HAP-1 (cell line): ENCODE data around the gene DDR1.
"Not testable (repeated sequence)": the region's sequence is repeated elsewhere in the genome, so short reads cannot be mapped to it uniquely, and the experiment has no call there.

Experiments
- DNase-seq, 2 experiments: peaks; one replicate each; pipeline ENCODE4 v3.0.0-alpha.2; 2016 to 2020; ENCODE audit warnings: low spot score in 2 of 2
- H3K27me3 ChIP-seq: fragments of 250-450 bp; sonication (Bioruptor Pico); 2 replicates; pipeline ENCODE4 v1.5.1; 2020; ENCODE audit warnings: low read depth, mild to moderate bottlenecking, moderate library complexity
- H3K36me3 ChIP-seq: fragments of 250-450 bp; sonication (Bioruptor Pico); replicated peaks from 2 replicates; pipeline ENCODE4 v1.5.1; 2020; ENCODE audit warnings: mild to moderate bottlenecking
- H3K4me1 ChIP-seq: fragments of 250-450 bp; sonication (Bioruptor Pico); 2 replicates; pipeline ENCODE4 v1.5.1; 2020; ENCODE audit warnings: mild to moderate bottlenecking
- H3K4me3 ChIP-seq: fragments of 250-450 bp; sonication (Bioruptor Pico); 2 replicates; pipeline ENCODE4 v1.5.1; 2020; ENCODE audit warnings: mild to moderate bottlenecking, moderate library complexity
- H3K9me3 ChIP-seq: fragments of 250-450 bp; sonication (Bioruptor Pico); 2 replicates; pipeline ENCODE4 v1.5.1; 2020; ENCODE audit warnings: mild to moderate bottlenecking, moderate library complexity
- in situ Hi-C: fragments of 300-500 bp; cut with MboI; formaldehyde crosslinking; loops from 3 replicates; pipeline ENCODE4 v1.14.3; 2020; ENCODE audit warnings: low sequenced_read_pairs, inconsistent platforms, mixed read lengths

The DDR1 gene

GRCh38 chr6:30843611-30843998, 40.7 kb upstream of the DDR1 start:
- in situ Hi-C loops = no loop called here
- H3K9me3 ChIP-seq = no peaks in the 10 kb centered on the region
- DNase-seq = no peak
- H3K27me3 ChIP-seq = no peaks in the 10 kb centered on the region
- H3K4me3 ChIP-seq = no peak overlapping the region
- no peaks in the 10 kb centered on the region for H3K36me3 ChIP-seq
- H3K4me1 ChIP-seq = peaks cover 39% of the 10 kb centered on the region

- in situ Hi-C loops = no loop called here
- Histone ChIP-seq H3K36me3 (no peaks in the 10 kb centered on the region), H3K9me3 (no peaks in the 10 kb centered on the region), H3K4me3 (no peak overlapping the region), H3K4me1 (peaks cover 35% of the 10 kb centered on the region), H3K27me3 (no peaks in the 10 kb centered on the region)
- peak in 1 of 2 experiments; percentile 25 for DNase-seq
Measured at GRCh38 chr6:30844118-30844535, 40.2 kb upstream of the DDR1 start.

GRCh38 chr6:30845183-30845582, 39.1 kb upstream of the DDR1 start:
- no peak overlapping the region for H3K4me3 ChIP-seq
- peak; percentile 52 to 84 for DNase-seq
- H3K27me3 ChIP-seq = no peaks in the 10 kb centered on the region
- H3K9me3 ChIP-seq = no peaks in the 10 kb centered on the region
- no peaks in the 10 kb centered on the region for H3K36me3 ChIP-seq
- in situ Hi-C loops = no loop called here
- peaks cover 27% of the 10 kb centered on the region for H3K4me1 ChIP-seq

GRCh38 chr6:30847421-30847970, 36.8 kb upstream of the DDR1 start:
- Histone ChIP-seq H3K36me3 (no peaks in the 10 kb centered on the region), H3K4me1 (peaks cover 27% of the 10 kb centered on the region), H3K9me3 (peaks cover 10% of the 10 kb centered on the region), H3K27me3 (no peaks in the 10 kb centered on the region), H3K4me3 (no peak overlapping the region)
- in situ Hi-C loops = no loop called here
- DNase-seq = no peak

GRCh38 chr6:30847971-30848436, 36.3 kb upstream of the DDR1 start:
- in situ Hi-C loops = no loop called here
- Histone ChIP-seq H3K4me1 (peaks cover 26% of the 10 kb centered on the region), H3K36me3 (no peaks in the 10 kb centered on the region), H3K4me3 (no peak overlapping the region), H3K27me3 (no peaks in the 10 kb centered on the region), H3K9me3 (peaks cover 12% of the 10 kb centered on the region)
- peak in 1 of 2 experiments; percentile 16 for DNase-seq

GRCh38 chr6:30849903-30850651, 34.2 kb upstream of the DDR1 start:
- in situ Hi-C loops = no loop called here
- Histone ChIP-seq H3K36me3 (no peaks in the 10 kb centered on the region), H3K4me1 (peaks cover 11% of the 10 kb centered on the region), H3K9me3 (peaks cover 12% of the 10 kb centered on the region), H3K27me3 (no peaks in the 10 kb centered on the region), H3K4me3 (no peak overlapping the region)
- no peak for DNase-seq

- peaks cover 12% of the 10 kb centered on the region for H3K9me3 ChIP-seq
- H3K4me1 ChIP-seq, DNase-seq, in situ Hi-C loops, H3K4me3 ChIP-seq, H3K27me3 ChIP-seq, H3K36me3 ChIP-seq: not testable (repeated sequence)
Measured at GRCh38 chr6:30852459-30852858, 31.9 kb upstream of the DDR1 start.

- Histone ChIP-seq H3K4me3 (no peak overlapping the region), H3K36me3 (no peaks in the 10 kb centered on the region), H3K4me1 (no peaks in the 10 kb centered on the region), H3K9me3 (peaks cover 12% of the 10 kb centered on the region), H3K27me3 (no peaks in the 10 kb centered on the region)
- in situ Hi-C loops = no loop called here
- no peak for DNase-seq
Measured at GRCh38 chr6:30854285-30855040, 29.9 kb upstream of the DDR1 start.

GRCh38 chr6:30855429-30856075, 28.8 kb upstream of the DDR1 start:
- no peaks in the 10 kb centered on the region for H3K36me3 ChIP-seq
- peaks cover 16% of the 10 kb centered on the region for H3K9me3 ChIP-seq
- no peak overlapping the region for H3K4me3 ChIP-seq
- no peaks in the 10 kb centered on the region for H3K4me1 ChIP-seq
- in situ Hi-C loops = no loop called here
- DNase-seq = no peak
- H3K27me3 ChIP-seq = no peaks in the 10 kb centered on the region

GRCh38 chr6:30857112-30857511, 27.2 kb upstream of the DDR1 start:
- H3K4me3 ChIP-seq = no peak overlapping the region
- no peaks in the 10 kb centered on the region for H3K4me1 ChIP-seq
- peaks cover 10% of the 10 kb centered on the region for H3K9me3 ChIP-seq

GRCh38 chr6:30857549-30857948, 26.8 kb upstream of the DDR1 start:
- H3K4me1 ChIP-seq = no peaks in the 10 kb centered on the region
- H3K4me3 ChIP-seq = no peak overlapping the region
- H3K27me3 ChIP-seq = no peaks in the 10 kb centered on the region
- peaks cover 5% of the 10 kb centered on the region for H3K9me3 ChIP-seq
- no peak for DNase-seq
- in situ Hi-C loops = no loop called here
- no peaks in the 10 kb centered on the region for H3K36me3 ChIP-seq

More at GRCh38 chr6:30857112-30857511, 27.2 kb upstream of the DDR1 start:
- in situ Hi-C loops = no loop called here
- DNase-seq = no peak
- no peaks in the 10 kb centered on the region for H3K36me3 ChIP-seq
- H3K27me3 ChIP-seq = no peaks in the 10 kb centered on the region

- H3K4me3 ChIP-seq, in situ Hi-C loops, H3K9me3 ChIP-seq, DNase-seq, H3K36me3 ChIP-seq, H3K27me3 ChIP-seq, H3K4me1 ChIP-seq: not testable (repeated sequence)
Measured at GRCh38 chr6:30859726-30860125, 24.6 kb upstream of the DDR1 start.

- H3K4me3 ChIP-seq = no peak overlapping the region
- peaks cover 5% of the 10 kb centered on the region for H3K9me3 ChIP-seq
- no peak for DNase-seq
- H3K4me1 ChIP-seq = no peaks in the 10 kb centered on the region
- in situ Hi-C loops = no loop called here
- H3K36me3 ChIP-seq = no peaks in the 10 kb centered on the region
- no peaks in the 10 kb centered on the region for H3K27me3 ChIP-seq
Measured at GRCh38 chr6:30861257-30862048, 22.9 kb upstream of the DDR1 start.
